ENCODE measurements around the gene SEMA3A.

Gene SEMA3A

GRCh38 chr7:84117304-84117703 is 77.3 kb downstream of the SEMA3A start:
- no peaks in the 10 kb centered on the region for H3K9me3 ChIP-seq (ENCODE audit: control insufficient read depth in 1 of 2, low read length in 2 of 2)
- H3K9ac ChIP-seq (ENCODE audit: low read depth in 1 of 2, low read length in 2 of 2) = no peak overlapping the region
- H3K36me3 ChIP-seq (ENCODE audit: control insufficient read depth in 1 of 2, insufficient read depth in 2 of 2, low read length in 2 of 2) = no peaks in the 10 kb centered on the region
- H3K27me3 ChIP-seq (ENCODE audit: control insufficient read depth in 1 of 2, insufficient read depth in 2 of 2, low read length in 2 of 2) = no peaks in the 10 kb centered on the region
- H3K4me1 ChIP-seq (ENCODE audit: control insufficient read depth in 1 of 2, insufficient read depth in 2 of 2, low read length in 2 of 2) = no peaks in the 10 kb centered on the region
- H3K27ac ChIP-seq (ENCODE audit: low read depth, low read length) = no peak overlapping the region
- H3K4me3 ChIP-seq (ENCODE audit: low read depth in 1 of 2, low read length in 2 of 2) = no peak overlapping the region

DNA sequence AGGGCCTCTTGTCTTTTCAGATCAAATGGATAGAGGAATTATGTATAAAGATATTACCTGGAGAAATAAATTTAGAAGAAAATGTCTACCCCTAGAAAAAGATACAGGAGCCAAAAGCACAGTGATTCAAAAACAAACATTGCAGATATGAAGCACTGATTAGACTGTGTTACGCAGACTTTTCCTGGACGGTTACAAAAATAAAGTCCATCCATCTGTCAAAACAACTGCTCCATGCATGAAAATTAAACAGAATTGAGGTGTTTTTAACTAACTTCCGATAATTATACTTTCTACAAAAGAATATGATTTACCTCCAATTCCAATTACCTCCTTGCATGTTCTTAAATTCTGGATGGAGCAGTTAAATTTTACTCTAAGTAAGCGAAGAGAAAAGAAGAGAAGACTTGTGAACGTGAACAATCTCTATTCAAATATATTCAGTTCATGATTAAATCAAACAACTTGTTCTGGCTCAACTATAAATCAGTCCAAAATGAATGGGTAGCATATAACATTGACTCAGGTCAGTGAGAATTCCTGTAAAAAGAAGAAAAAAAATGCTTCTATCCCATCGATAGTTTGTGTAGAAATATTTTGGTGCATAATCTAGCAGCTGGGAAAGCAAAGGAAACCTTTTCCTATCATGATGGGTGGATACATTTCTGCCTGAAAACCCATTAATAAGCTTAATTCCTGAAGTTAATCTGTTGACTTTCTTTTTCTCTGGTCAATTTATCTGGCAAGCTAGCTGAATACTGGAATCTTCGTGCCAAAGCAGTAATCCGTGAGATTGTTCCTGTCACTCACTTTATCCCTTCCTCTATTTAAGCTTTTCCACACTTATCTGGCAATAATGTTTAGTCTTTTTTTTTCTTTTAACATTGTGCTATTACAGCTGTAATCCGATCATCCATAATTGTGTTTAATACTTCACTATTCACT is 80.4 kb downstream of the SEMA3A start:
- no peak overlapping the region for H3K9ac ChIP-seq (ENCODE audit: low read depth in 1 of 2, low read length in 2 of 2)
- no peak overlapping the region for H3K27ac ChIP-seq (ENCODE audit: low read depth, low read length)
- H3K4me3 ChIP-seq (ENCODE audit: low read depth in 1 of 2, low read length in 2 of 2) = no peak overlapping the region
- H3K9me3 ChIP-seq (ENCODE audit: control insufficient read depth in 1 of 2, low read length in 2 of 2) = no peaks in the 10 kb centered on the region
- no peaks in the 10 kb centered on the region for H3K36me3 ChIP-seq (ENCODE audit: control insufficient read depth in 1 of 2, insufficient read depth in 2 of 2, low read length in 2 of 2)
- no peaks in the 10 kb centered on the region for H3K27me3 ChIP-seq (ENCODE audit: control insufficient read depth in 1 of 2, insufficient read depth in 2 of 2, low read length in 2 of 2)
- H3K4me1 ChIP-seq (ENCODE audit: control insufficient read depth in 1 of 2, insufficient read depth in 2 of 2, low read length in 2 of 2) = no peaks in the 10 kb centered on the region

- no peaks in the 10 kb centered on the region for H3K9me3 ChIP-seq (ENCODE audit: control insufficient read depth in 1 of 2, low read length in 2 of 2)
- no peaks in the 10 kb centered on the region for H3K4me1 ChIP-seq (ENCODE audit: control insufficient read depth in 1 of 2, insufficient read depth in 2 of 2, low read length in 2 of 2)
- no peak overlapping the region for H3K4me3 ChIP-seq (ENCODE audit: low read depth in 1 of 2, low read length in 2 of 2)
- H3K36me3 ChIP-seq (ENCODE audit: control insufficient read depth in 1 of 2, insufficient read depth in 2 of 2, low read length in 2 of 2) = no peaks in the 10 kb centered on the region
- no peak overlapping the region for H3K9ac ChIP-seq (ENCODE audit: low read depth in 1 of 2, low read length in 2 of 2)
- no peaks in the 10 kb centered on the region for H3K27me3 ChIP-seq (ENCODE audit: control insufficient read depth in 1 of 2, insufficient read depth in 2 of 2, low read length in 2 of 2)
- H3K27ac ChIP-seq (ENCODE audit: low read depth, low read length) = no peak overlapping the region
These were observed 81.3 kb downstream of the SEMA3A start for GRCh38 chr7:84113286-84113685.

GRCh38 chr7:84112771-84113170 is 81.8 kb downstream of the SEMA3A start:
- Histone ChIP-seq H3K27ac (ENCODE audit: low read depth, low read length) (no peak overlapping the region), H3K9ac (ENCODE audit: low read depth in 1 of 2, low read length in 2 of 2) (no peak overlapping the region), H3K9me3 (ENCODE audit: control insufficient read depth in 1 of 2, low read length in 2 of 2) (no peaks in the 10 kb centered on the region), H3K27me3 (ENCODE audit: control insufficient read depth in 1 of 2, insufficient read depth in 2 of 2, low read length in 2 of 2) (no peaks in the 10 kb centered on the region), H3K36me3 (ENCODE audit: control insufficient read depth in 1 of 2, insufficient read depth in 2 of 2, low read length in 2 of 2) (no peaks in the 10 kb centered on the region), H3K4me1 (ENCODE audit: control insufficient read depth in 1 of 2, insufficient read depth in 2 of 2, low read length in 2 of 2) (no peaks in the 10 kb centered on the region), H3K4me3 (ENCODE audit: low read depth in 1 of 2, low read length in 2 of 2) (no peak overlapping the region)

GRCh38 chr7:84111842-84112241 is 82.7 kb downstream of the SEMA3A start:
- Histone ChIP-seq H3K27ac (ENCODE audit: low read depth, low read length) (no peak overlapping the region), H3K27me3 (ENCODE audit: control insufficient read depth in 1 of 2, insufficient read depth in 2 of 2, low read length in 2 of 2) (no peaks in the 10 kb centered on the region), H3K9me3 (ENCODE audit: control insufficient read depth in 1 of 2, low read length in 2 of 2) (no peaks in the 10 kb centered on the region), H3K36me3 (ENCODE audit: control insufficient read depth in 1 of 2, insufficient read depth in 2 of 2, low read length in 2 of 2) (no peaks in the 10 kb centered on the region), H3K4me1 (ENCODE audit: control insufficient read depth in 1 of 2, insufficient read depth in 2 of 2, low read length in 2 of 2) (no peaks in the 10 kb centered on the region), H3K4me3 (ENCODE audit: low read depth in 1 of 2, low read length in 2 of 2) (no peak overlapping the region), H3K9ac (ENCODE audit: low read depth in 1 of 2, low read length in 2 of 2) (no peak overlapping the region)

DNA sequence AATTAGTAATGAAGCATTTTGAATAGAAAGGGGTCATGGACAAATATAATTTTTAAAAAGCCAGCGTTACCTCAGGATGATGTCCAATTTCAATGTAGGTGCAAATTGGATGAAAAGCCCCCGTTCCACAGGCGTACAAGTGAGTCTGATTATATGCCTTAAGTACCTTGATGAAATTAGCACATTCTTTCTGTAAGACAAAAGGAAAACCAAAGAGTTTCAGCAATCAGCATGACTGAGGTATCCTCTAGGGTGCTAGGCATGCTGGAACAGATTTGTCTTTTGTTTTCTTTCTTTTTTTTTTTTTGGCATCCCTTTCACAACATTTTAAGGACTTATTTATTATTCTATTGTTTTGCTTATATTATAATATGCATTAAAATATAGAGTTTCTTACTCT is 84.2 kb downstream of the SEMA3A start:
- Histone ChIP-seq H3K4me3 (ENCODE audit: low read depth in 1 of 2, low read length in 2 of 2) (no peak overlapping the region), H3K4me1 (ENCODE audit: control insufficient read depth in 1 of 2, insufficient read depth in 2 of 2, low read length in 2 of 2) (no peaks in the 10 kb centered on the region), H3K36me3 (ENCODE audit: control insufficient read depth in 1 of 2, insufficient read depth in 2 of 2, low read length in 2 of 2) (no peaks in the 10 kb centered on the region), H3K27me3 (ENCODE audit: control insufficient read depth in 1 of 2, insufficient read depth in 2 of 2, low read length in 2 of 2) (no peaks in the 10 kb centered on the region), H3K9me3 (ENCODE audit: control insufficient read depth in 1 of 2, low read length in 2 of 2) (no peaks in the 10 kb centered on the region), H3K9ac (ENCODE audit: low read depth in 1 of 2, low read length in 2 of 2) (no peak overlapping the region), H3K27ac (ENCODE audit: low read depth, low read length) (no peak overlapping the region)

- Histone ChIP-seq H3K4me3 (ENCODE audit: low read depth in 1 of 2, low read length in 2 of 2) (no peak overlapping the region), H3K4me1 (ENCODE audit: control insufficient read depth in 1 of 2, insufficient read depth in 2 of 2, low read length in 2 of 2) (no peaks in the 10 kb centered on the region), H3K9me3 (ENCODE audit: control insufficient read depth in 1 of 2, low read length in 2 of 2) (no peaks in the 10 kb centered on the region), H3K27me3 (ENCODE audit: control insufficient read depth in 1 of 2, insufficient read depth in 2 of 2, low read length in 2 of 2) (no peaks in the 10 kb centered on the region), H3K27ac (ENCODE audit: low read depth, low read length) (no peak overlapping the region), H3K9ac (ENCODE audit: low read depth in 1 of 2, low read length in 2 of 2) (no peak overlapping the region), H3K36me3 (ENCODE audit: control insufficient read depth in 1 of 2, insufficient read depth in 2 of 2, low read length in 2 of 2) (no peaks in the 10 kb centered on the region)
These were observed 85.8 kb downstream of the SEMA3A start for GRCh38 chr7:84108787-84109186.

GRCh38 chr7:84108119-84108518 is 86.5 kb downstream of the SEMA3A start:
- Histone ChIP-seq H3K27ac (ENCODE audit: low read depth, low read length) (no peak overlapping the region), H3K4me3 (ENCODE audit: low read depth in 1 of 2, low read length in 2 of 2) (no peak overlapping the region), H3K4me1 (ENCODE audit: control insufficient read depth in 1 of 2, insufficient read depth in 2 of 2, low read length in 2 of 2) (no peaks in the 10 kb centered on the region), H3K36me3 (ENCODE audit: control insufficient read depth in 1 of 2, insufficient read depth in 2 of 2, low read length in 2 of 2) (no peaks in the 10 kb centered on the region), H3K9me3 (ENCODE audit: control insufficient read depth in 1 of 2, low read length in 2 of 2) (no peaks in the 10 kb centered on the region), H3K27me3 (ENCODE audit: control insufficient read depth in 1 of 2, insufficient read depth in 2 of 2, low read length in 2 of 2) (no peaks in the 10 kb centered on the region), H3K9ac (ENCODE audit: low read depth in 1 of 2, low read length in 2 of 2) (no peak overlapping the region)

DNA sequence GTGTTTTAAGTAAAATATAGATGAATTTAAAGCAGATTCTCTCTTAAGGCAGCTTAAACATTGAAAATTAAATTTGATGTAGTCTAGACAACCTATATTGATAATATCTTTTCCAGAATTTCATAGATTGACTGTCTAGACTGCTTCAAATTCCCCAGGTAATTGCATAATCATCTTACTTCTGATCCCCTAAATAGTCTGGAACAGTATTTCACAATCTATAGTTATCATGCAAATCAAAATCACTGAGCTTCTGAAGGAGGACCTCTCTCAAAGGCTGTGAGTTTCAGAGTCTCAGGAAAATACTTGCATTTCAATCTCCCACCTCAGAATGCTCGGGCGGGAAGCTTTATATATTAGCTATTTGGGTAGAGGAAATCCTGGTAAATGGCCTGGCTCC is 87.3 kb downstream of the SEMA3A start:
- no peaks in the 10 kb centered on the region for H3K27me3 ChIP-seq (ENCODE audit: control insufficient read depth in 1 of 2, insufficient read depth in 2 of 2, low read length in 2 of 2)
- no peak overlapping the region for H3K4me3 ChIP-seq (ENCODE audit: low read depth in 1 of 2, low read length in 2 of 2)
- H3K9ac ChIP-seq (ENCODE audit: low read depth in 1 of 2, low read length in 2 of 2) = no peak overlapping the region
- no peaks in the 10 kb centered on the region for H3K4me1 ChIP-seq (ENCODE audit: control insufficient read depth in 1 of 2, insufficient read depth in 2 of 2, low read length in 2 of 2)
- H3K27ac ChIP-seq (ENCODE audit: low read depth, low read length) = no peak overlapping the region
- no peaks in the 10 kb centered on the region for H3K36me3 ChIP-seq (ENCODE audit: control insufficient read depth in 1 of 2, insufficient read depth in 2 of 2, low read length in 2 of 2)
- no peaks in the 10 kb centered on the region for H3K9me3 ChIP-seq (ENCODE audit: control insufficient read depth in 1 of 2, low read length in 2 of 2)

DNA sequence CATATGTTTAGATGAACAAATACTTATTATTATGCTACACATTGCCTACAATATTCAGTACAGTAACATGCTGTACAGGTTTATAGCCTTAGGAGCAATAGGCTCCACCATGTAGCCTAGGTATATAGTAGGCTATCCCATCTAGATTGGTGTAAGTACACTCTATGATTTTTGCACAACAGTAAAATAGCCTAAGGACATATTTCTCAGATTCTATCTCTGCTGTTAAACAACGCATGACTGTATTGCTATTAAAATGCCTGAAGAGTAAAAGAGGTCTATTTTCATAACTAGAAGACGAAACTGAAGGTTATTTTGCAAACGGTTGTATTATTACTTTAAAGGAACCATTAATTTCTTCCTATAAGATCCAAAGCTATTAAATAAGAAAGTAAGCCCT is 88.3 kb downstream of the SEMA3A start:
- Histone ChIP-seq H3K9me3 (ENCODE audit: control insufficient read depth in 1 of 2, low read length in 2 of 2) (no peaks in the 10 kb centered on the region), H3K36me3 (ENCODE audit: control insufficient read depth in 1 of 2, insufficient read depth in 2 of 2, low read length in 2 of 2) (no peaks in the 10 kb centered on the region), H3K4me1 (ENCODE audit: control insufficient read depth in 1 of 2, insufficient read depth in 2 of 2, low read length in 2 of 2) (no peaks in the 10 kb centered on the region), H3K27ac (ENCODE audit: low read depth, low read length) (no peak overlapping the region), H3K9ac (ENCODE audit: low read depth in 1 of 2, low read length in 2 of 2) (no peak overlapping the region), H3K27me3 (ENCODE audit: control insufficient read depth in 1 of 2, insufficient read depth in 2 of 2, low read length in 2 of 2) (no peaks in the 10 kb centered on the region), H3K4me3 (ENCODE audit: low read depth in 1 of 2, low read length in 2 of 2) (no peak overlapping the region)

All from duodenal mucosa (tissue), 2 donors.